AG04450 (cell line): ENCODE data around the gene NUDT22. TPM values are rescaled to one million over a fixed set of nuclear protein-coding genes. Genes with fewer than 3 reads are reported as not detected.

Experiments used
- CTCF ChIA-PET: fragments of 300-600, 350-600 bp; formaldehyde crosslinking; extraction: SDS; loops from one replicate; lab custom pipeline; 2022; ENCODE audit warnings: antibody characterized with exemption, inconsistent platforms; lab: Charles Lee
- POLR2A ChIA-PET: fragments of 350-600 bp; formaldehyde crosslinking; extraction: SDS; loops from one replicate; lab custom pipeline; 2021; ENCODE audit warnings: antibody characterized with exemption, inconsistent platforms; lab: Yijun Ruan, JAX
- DNase-seq: peaks from one replicate; pipeline ENCODE4 v3.0.0-alpha.2; 2011; ENCODE audit warnings: low read depth, low spot score
- H3K27ac ChIP-seq: one replicate; pipeline ENCODE4 v1.5.1; 2012; ENCODE audit warnings: low read depth, low read length, control low read depth
- H3K27me3 ChIP-seq: one replicate; pipeline ENCODE4 v1.6.0; 2012; ENCODE audit warnings: low read length; ENCODE audit not compliant: control insufficient read depth, insufficient read depth
- H3K4me3 ChIP-seq: 2 replicates; pipeline ENCODE4 v1.5.1; 2011; ENCODE audit warnings: mild to moderate bottlenecking, low read depth, low read length, control low read depth
- H3K9me3 ChIP-seq: 2 replicates; pipeline ENCODE4 v1.5.1; 2012; ENCODE audit warnings: low read length; ENCODE audit not compliant: control insufficient read depth, insufficient read depth
- polyA plus RNA-seq: library from polyadenylated mRNA; depleted of rRNA; stranded (reverse); fragments of >200 nt; gene quantifications from 2 replicates; pipeline ENCODE4 v1.2.3, GENCODE V29; 2011
- TF ChIP-seq, protein P1 (sequence below): IDR thresholded peaks from 2 replicates; pipeline ENCODE4 v1.5.1; 2011; ENCODE audit warnings: low read depth, low read length, control low read depth, inconsistent platforms

NUDT22 gene
- polyA plus RNA-seq, 1 experiment: 18.8 TPM

DNA sequence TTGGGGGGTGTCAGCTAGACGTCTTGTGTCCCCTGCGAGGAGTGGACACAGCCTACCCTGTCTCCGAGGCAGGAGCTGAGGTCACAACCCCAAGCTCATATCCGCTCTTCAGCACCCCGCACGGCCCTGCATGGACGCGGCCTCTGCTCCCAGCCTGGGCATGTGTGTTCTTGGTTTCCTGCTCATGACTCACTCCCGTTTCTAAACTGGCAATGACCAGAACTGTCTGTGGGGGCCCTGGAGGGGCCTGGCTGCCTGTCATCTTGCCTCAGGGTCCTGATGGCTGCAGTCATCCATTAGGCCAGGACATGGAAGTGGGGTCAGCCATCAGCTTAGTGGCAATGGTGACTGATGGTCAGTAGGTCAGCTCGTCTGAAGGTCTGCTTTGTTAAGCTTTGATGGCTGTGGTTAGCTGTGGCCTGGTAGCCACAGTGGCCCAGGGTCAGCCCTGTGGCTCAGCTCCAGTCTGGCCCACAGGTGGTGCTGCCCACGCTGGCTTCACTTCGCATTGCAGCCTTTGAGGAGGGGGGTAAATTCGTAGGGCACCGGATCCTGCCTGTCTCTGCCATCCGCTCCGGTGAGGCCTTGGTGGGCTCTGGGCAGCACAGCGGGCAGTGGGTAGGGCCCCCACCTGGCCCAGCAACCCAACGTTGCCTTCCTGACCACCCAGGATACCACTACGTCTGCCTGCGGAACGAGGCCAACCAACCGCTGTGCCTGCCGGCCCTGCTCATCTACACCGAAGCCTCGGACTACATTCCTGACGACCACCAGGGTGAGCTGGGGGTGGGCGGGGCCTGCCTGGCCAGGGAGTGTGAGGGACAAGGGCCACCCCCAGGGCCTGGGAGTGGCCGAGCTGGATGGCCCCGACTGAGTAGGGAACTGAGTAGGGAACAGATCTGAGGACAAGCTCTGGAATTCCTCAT is 37.2 kb downstream of the NUDT22 start:
- DNase-seq: no peak
- Histone ChIP-seq H3K27me3 (no peaks in the 10 kb centered on the region), H3K27ac (peak overlapping the region; percentile 2), H3K9me3 (no peaks in the 10 kb centered on the region; the same call in 1 of the 2 replicates), H3K4me3 (no peak overlapping the region)
- ChIA-PET CTCF (interaction anchor here (1.5 to 2.5 kb wide), 2 partner anchors 13 to 41 kb away, joined by 4 to 12 read pairs; partner anchors contain the start of gene PLCB3), POLR2A (interaction anchor here (0.7 to 1.3 kb wide), 2 partner anchors 11 kb away, joined by 8 to 11 read pairs; no protein-coding TSS in a partner anchor)
- TF ChIP-seq, protein P1, sequence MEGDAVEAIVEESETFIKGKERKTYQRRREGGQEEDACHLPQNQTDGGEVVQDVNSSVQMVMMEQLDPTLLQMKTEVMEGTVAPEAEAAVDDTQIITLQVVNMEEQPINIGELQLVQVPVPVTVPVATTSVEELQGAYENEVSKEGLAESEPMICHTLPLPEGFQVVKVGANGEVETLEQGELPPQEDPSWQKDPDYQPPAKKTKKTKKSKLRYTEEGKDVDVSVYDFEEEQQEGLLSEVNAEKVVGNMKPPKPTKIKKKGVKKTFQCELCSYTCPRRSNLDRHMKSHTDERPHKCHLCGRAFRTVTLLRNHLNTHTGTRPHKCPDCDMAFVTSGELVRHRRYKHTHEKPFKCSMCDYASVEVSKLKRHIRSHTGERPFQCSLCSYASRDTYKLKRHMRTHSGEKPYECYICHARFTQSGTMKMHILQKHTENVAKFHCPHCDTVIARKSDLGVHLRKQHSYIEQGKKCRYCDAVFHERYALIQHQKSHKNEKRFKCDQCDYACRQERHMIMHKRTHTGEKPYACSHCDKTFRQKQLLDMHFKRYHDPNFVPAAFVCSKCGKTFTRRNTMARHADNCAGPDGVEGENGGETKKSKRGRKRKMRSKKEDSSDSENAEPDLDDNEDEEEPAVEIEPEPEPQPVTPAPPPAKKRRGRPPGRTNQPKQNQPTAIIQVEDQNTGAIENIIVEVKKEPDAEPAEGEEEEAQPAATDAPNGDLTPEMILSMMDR: no peak

DNA sequence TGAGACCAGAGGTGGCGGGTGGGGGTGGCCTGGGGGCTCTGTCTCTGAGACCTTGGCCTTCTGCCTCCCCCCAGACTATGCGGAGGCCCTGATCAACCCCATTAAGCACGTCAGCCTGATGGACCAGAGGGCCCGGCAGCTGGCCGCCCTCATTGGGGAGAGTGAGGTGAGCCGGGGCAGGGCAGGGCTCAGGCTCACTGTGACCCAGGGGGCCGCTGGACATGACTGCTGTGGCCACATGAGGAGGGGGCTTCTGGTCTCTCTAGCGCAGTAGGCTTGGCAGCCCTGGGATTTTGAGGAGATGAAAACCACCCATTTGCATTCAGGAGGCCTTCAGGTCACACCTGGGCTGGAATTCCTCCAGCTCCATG is 37.9 kb downstream of the NUDT22 start:
- no peak overlapping the region for H3K27ac ChIP-seq
- TF ChIP-seq, protein P1: no peak
- ChIA-PET POLR2A (interaction anchor here (0.6 to 1.3 kb wide), 2 partner anchors 12 to 31 kb away, joined by 4 to 11 read pairs; no protein-coding TSS in a partner anchor), CTCF (interaction anchor here (1.5 to 2.5 kb wide), 2 partner anchors 14 to 41 kb away, joined by 4 to 12 read pairs; partner anchors contain the start of gene PLCB3)
- H3K27me3 ChIP-seq: no peaks in the 10 kb centered on the region
- no peak overlapping the region for H3K4me3 ChIP-seq
- DNase-seq: no peak
- no peaks in the 10 kb centered on the region; the same call in 1 of the 2 replicates for H3K9me3 ChIP-seq

DNA sequence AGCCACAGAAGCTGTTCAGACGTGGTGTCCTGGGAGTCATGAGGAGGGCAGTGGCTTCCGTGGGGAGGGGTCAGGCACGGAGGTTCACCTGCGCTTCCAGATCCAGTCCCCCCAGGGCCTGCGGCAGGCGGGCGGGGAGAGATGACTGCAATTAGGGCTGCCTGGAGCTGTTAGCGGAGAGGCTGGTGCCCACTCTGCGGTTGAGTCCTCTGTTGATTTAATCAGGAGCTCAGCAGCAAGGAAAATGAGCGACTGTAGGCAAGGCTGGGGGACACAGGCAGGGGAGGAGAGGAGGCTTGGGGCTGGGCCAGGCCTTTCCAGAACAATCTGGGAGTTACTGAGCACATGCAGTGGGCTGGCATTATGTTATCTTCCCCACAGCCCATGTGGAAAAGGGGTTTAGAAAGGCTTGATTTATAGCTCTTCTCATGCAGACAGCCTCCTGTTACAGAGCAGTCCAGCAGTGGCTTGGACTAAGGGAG is 38.3 kb downstream of the NUDT22 start:
- Histone ChIP-seq H3K9me3 (no peaks in the 10 kb centered on the region; the same call in 1 of the 2 replicates), H3K27me3 (no peaks in the 10 kb centered on the region), H3K27ac (no peak overlapping the region), H3K4me3 (no peak overlapping the region)
- CTCF ChIA-PET: interaction anchor here (1.5 to 2.5 kb wide), 2 partner anchors 14 to 40 kb away, joined by 4 to 12 read pairs; partner anchors contain the start of gene PLCB3
- no peak for DNase-seq
- POLR2A ChIA-PET: interaction anchor here (0.6 to 1.3 kb wide), 2 partner anchors 12 to 31 kb away, joined by 4 to 11 read pairs; no protein-coding TSS in a partner anchor
- TF ChIP-seq, protein P1: no peak

DNA sequence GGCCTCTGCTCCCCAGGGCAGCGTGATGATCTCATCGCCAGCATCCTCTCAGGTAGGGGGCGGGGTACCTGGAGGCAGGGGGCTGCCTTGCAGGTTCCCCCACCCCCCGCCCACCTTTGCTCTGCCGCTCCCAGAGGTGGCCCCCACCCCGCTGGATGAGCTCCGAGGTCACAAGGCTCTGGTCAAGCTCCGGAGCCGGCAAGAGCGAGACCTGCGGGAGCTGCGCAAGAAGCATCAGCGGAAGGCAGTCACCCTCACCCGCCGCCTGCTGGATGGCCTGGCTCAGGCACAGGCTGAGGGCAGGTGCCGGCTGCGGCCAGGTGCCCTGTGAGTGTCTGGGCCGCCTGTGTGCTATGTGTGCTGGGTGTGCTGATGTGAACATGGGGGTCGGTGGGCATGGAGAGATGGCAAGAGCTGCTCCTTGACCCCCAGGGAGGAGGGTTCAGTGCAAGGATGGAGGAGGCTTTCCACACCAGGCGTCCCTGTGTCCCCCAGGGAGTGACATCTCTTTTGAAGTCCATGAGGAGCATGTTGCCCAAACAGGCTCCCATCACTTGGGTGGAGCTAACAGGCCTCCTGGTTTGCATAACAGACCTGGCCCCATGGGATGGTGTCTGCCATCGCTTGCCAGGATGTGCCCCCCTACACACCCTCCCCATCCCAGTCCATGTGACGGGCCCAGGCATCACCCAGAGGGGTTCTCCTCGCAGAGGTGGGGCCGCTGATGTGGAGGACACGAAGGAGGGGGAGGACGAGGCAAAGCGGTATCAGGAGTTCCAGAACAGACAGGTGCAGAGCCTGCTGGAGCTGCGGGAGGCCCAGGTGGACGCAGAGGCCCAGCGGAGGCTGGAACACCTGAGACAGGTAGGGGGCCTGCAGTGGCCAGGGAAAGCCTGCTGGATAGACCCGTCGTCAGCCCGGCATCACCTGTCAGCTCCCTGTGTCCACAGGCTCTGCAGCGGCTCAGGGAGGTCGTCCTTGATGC is 39.4 kb downstream of the NUDT22 start:
- TF ChIP-seq, protein P1: no peak
- DNase-seq: no peak
- CTCF ChIA-PET: interaction anchor here (2.5 kb wide), 1 partner anchor 15 kb away, joined by 12 read pairs; the partner anchor contains the start of gene PLCB3
- POLR2A ChIA-PET: interaction anchor here (0.6 kb wide), 2 partner anchors 84 to 575 kb away, joined by 3 read pairs; no protein-coding TSS in a partner anchor
- H3K27ac ChIP-seq: no peak overlapping the region
- no peak overlapping the region for H3K4me3 ChIP-seq
- H3K9me3 ChIP-seq: no peaks in the 10 kb centered on the region; the same call in 1 of the 2 replicates
- H3K27me3 ChIP-seq: no peaks in the 10 kb centered on the region
